ENCODE measurements around the gene CNTNAP2. TPM values are rescaled to one million over a fixed set of nuclear protein-coding genes. Genes with fewer than 3 reads are reported as not detected.

CNTNAP2 gene
- total RNA-seq, 1 experiment from 2014 or later: 64.5 TPM

- H3K4me1 ChIP-seq (ENCODE audit: insufficient read depth, low read length): no peaks in the 10 kb centered on the region
- peak overlapping the region; percentile 41 for H4K5ac ChIP-seq (ENCODE audit: insufficient read length, low read depth, low read length)
- no peak for TF ChIP-seq CTCF (conservative IDR thresholded peaks at IDR 0.05)
- WGBS (ENCODE audit: extremely low coverage, insufficient read length, low lambda C conversion rate): no CpG with 5 or more reads among the region's 4 CpGs
- no peak overlapping the region for H2AK5ac ChIP-seq (ENCODE audit: insufficient read length, low read length)
- no peak overlapping the region for H3K23ac ChIP-seq (ENCODE audit: insufficient read length, low read depth, low read length)
- no peak overlapping the region for H2BK5ac ChIP-seq (ENCODE audit: insufficient read length, low read length)
- H2BK15ac ChIP-seq (ENCODE audit: low read depth, low read length): no peak overlapping the region
- no peaks in the 10 kb centered on the region for H3K79me2 ChIP-seq (ENCODE audit: insufficient read depth, low read length)
- no peak overlapping the region for H3T11ph ChIP-seq (ENCODE audit: low read length)
- no peak for DNase-seq
- H3K18ac ChIP-seq (ENCODE audit: insufficient read length, low read depth, low read length): no peak overlapping the region
- Mint-ChIP-seq H3K9me3 (no peaks in the 10 kb centered on the region; a peak in 2 of 5 replicates), H3K4me1 (no peaks in the 10 kb centered on the region), H3K27ac (no peak overlapping the region), H3K27me3 (ENCODE audit: low read depth) (no peaks in the 10 kb centered on the region), H3K4me3 (no peak overlapping the region), H3K36me3 (ENCODE audit: insufficient read depth in 1 of 3, low read depth in 3 of 3) (no peaks in the 10 kb centered on the region; a peak in 2 of 7 replicates)
- H4K91ac ChIP-seq (ENCODE audit: insufficient read length, low read depth, low read length): no peak overlapping the region
- no peak overlapping the region for H4K8ac ChIP-seq (replicated peaks; ENCODE audit: insufficient read length, low read depth, low read length)
- no peak overlapping the region for H2BK20ac ChIP-seq (ENCODE audit: low read depth, low read length, poor library complexity, severe bottlenecking)
- H3K27ac ChIP-seq (ENCODE audit: insufficient read length, low read depth, low read length): no peak overlapping the region
- no peak overlapping the region for H3K14ac ChIP-seq (ENCODE audit: insufficient read depth, low read length)
- H3K79me1 ChIP-seq (ENCODE audit: insufficient read depth, low read depth, low read length, poor library complexity, severe bottlenecking): no peaks in the 10 kb centered on the region
- no peak overlapping the region for H3K56ac ChIP-seq (ENCODE audit: insufficient read length, low read depth, low read length)
- H2BK12ac ChIP-seq (ENCODE audit: insufficient read length, low read depth, low read length): no peak overlapping the region
- H3K4ac ChIP-seq (ENCODE audit: low read depth, low read length): no peak overlapping the region
- H3K9ac ChIP-seq (ENCODE audit: extremely low read depth, insufficient read length, low read length): no peak overlapping the region
- H4K20me1 ChIP-seq (ENCODE audit: control insufficient read depth, insufficient read depth, insufficient read length): no peaks in the 10 kb centered on the region
- no peak overlapping the region for H2AFZ ChIP-seq (ENCODE audit: low read length)
- H2BK120ac ChIP-seq (ENCODE audit: low read depth, low read length, poor library complexity, severe bottlenecking): no peak overlapping the region
- no peaks in the 10 kb centered on the region for H3K23me2 ChIP-seq (ENCODE audit: insufficient read length, low read depth, low read length, poor library complexity, severe bottlenecking)
- no peak overlapping the region for H3K4me2 ChIP-seq (ENCODE audit: insufficient read depth, insufficient read length, low read length)
- no peaks in the 10 kb centered on the region for H3K27me3 ChIP-seq (ENCODE audit: insufficient read depth, low read length)
- no peaks in the 10 kb centered on the region for H3K9me3 ChIP-seq (ENCODE audit: control insufficient read depth, low read depth, low read length)
Measured at GRCh38 chr7:147937428-147937827, 1820.8 kb downstream of the CNTNAP2 start.
